Activated T-cell treated with anti-CD3 and anti-CD28 coated beads for 1 hour (primary cell): Measurements from ENCODE around the gene TRIM50.
"Not testable (repeated sequence)": the region's sequence is repeated elsewhere in the genome, so short reads cannot be mapped to it uniquely, and the experiment has no call there.

Experiments
- DNase-seq: peaks from one replicate; pipeline ENCODE4 v3.0.0-alpha.2; 2020; ENCODE audit warnings: low read depth

TRIM50 gene

GRCh38 chr7:73350306-73351068 lies 22.6 kb upstream of the TRIM50 start:
- DNase-seq, result no peak

GRCh38 chr7:73349763-73350162 lies 21.9 kb upstream of the TRIM50 start:
- DNase-seq, result no peak

GRCh38 chr7:73345951-73346350 lies 18.1 kb upstream of the TRIM50 start:
- no peak for DNase-seq

GRCh38 chr7:73345538-73345937 lies 17.7 kb upstream of the TRIM50 start:
- DNase-seq, result no peak

GRCh38 chr7:73343671-73344380 lies 15.9 kb upstream of the TRIM50 start:
- DNase-seq, result no peak

- no peak for DNase-seq
Observed at GRCh38 chr7:73342645-73343044, 14.8 kb upstream of the TRIM50 start.

GRCh38 chr7:73341877-73342276 lies 14.0 kb upstream of the TRIM50 start:
- no peak for DNase-seq

GRCh38 chr7:73340514-73340913 lies 12.6 kb upstream of the TRIM50 start:
- DNase-seq, result no peak

- DNase-seq, result no peak
Observed at GRCh38 chr7:73338321-73338720, 10.4 kb upstream of the TRIM50 start.

- DNase-seq, result no peak
Observed at GRCh38 chr7:73332447-73332846, 4.6 kb upstream of the TRIM50 start.

- DNase-seq, result no peak
Observed at GRCh38 chr7:73330772-73331171, 2.9 kb upstream of the TRIM50 start.

GRCh38 chr7:73329861-73330581 lies 2.1 kb upstream of the TRIM50 start:
- no peak for DNase-seq

GRCh38 chr7:73328696-73329095 lies 814 bp upstream of the TRIM50 start:
- DNase-seq, result no peak

GRCh38 chr7:73327449-73327848 lies 433 bp downstream of the TRIM50 start:
- DNase-seq, result not testable (repeated sequence)

GRCh38 chr7:73325424-73325823 lies 2.5 kb downstream of the TRIM50 start:
- DNase-seq, result not testable (repeated sequence)

- peak; percentile 30 for DNase-seq
Observed at GRCh38 chr7:73324081-73324845, 3.6 kb downstream of the TRIM50 start.

- DNase-seq, result not testable (repeated sequence)
Observed at GRCh38 chr7:73323434-73324080, 4.3 kb downstream of the TRIM50 start.

- DNase-seq, result not testable (repeated sequence)
Observed at GRCh38 chr7:73320009-73320408, 7.9 kb downstream of the TRIM50 start.

GRCh38 chr7:73319541-73319940 lies 8.3 kb downstream of the TRIM50 start:
- DNase-seq, result not testable (repeated sequence)

GRCh38 chr7:73318656-73319204 lies 9.2 kb downstream of the TRIM50 start:
- not testable (repeated sequence) for DNase-seq

- DNase-seq, result no peak
Observed at GRCh38 chr7:73316521-73316920, 11.4 kb downstream of the TRIM50 start.
